Stimulated activated CD8-positive, alpha-beta memory T cell treated with anti-CD3 and anti-CD28 coated beads, Interleukin-12 subunit alpha, Interleukin-12 subunit beta, amount 100 ng/mL, for 1 hour (primary cell): ENCODE measurements around the gene MYO10.
"Not testable (repeated sequence)": the region's sequence is repeated elsewhere in the genome, so short reads cannot be mapped to it uniquely, and the experiment has no call there.

ENCODE experiments used
- DNase-seq: peaks from one replicate; pipeline ENCODE4 v3.0.0-alpha.2; 2020; ENCODE audit warnings: low read depth

MYO10 gene

DNA sequence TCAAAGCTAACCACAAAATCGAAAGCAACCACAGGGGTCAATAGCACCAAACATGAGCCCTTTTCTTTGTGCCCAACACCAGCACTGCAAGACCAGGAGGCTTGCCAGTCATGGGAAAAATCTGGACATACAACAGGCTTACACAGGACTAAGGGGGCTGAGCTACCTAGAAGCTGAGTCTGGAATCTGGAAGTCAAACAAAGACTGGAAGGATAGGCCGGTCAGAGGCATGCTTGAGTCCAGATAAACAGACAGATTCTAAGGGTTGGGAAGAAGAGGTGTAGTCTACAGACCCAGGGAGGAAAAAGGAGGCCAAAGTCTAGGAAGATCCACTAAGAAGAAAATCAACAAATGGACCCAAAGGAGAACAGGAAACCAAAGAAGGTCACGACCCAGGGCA lies 73.3 kb downstream of the MYO10 start:
- DNase-seq = no peak

DNA sequence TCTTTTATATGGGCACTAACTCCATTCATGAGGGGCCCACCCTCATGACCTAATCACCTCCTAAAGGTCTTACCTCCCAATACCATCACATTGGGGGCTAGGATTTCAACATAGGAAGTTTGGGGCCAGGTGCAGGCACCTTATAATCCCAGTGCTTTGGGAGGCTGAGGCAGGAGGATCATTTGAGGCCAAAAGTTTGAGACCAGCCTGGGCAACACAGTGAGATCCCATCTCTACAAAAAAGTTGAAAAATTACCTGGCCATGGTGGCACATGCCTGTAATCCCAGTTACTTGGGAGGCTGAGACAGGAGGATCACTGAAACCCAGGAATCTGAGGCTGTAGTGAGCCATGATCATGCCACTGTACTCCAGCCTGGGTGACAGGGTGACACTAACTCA lies 76.7 kb downstream of the MYO10 start:
- no peak for DNase-seq

DNA sequence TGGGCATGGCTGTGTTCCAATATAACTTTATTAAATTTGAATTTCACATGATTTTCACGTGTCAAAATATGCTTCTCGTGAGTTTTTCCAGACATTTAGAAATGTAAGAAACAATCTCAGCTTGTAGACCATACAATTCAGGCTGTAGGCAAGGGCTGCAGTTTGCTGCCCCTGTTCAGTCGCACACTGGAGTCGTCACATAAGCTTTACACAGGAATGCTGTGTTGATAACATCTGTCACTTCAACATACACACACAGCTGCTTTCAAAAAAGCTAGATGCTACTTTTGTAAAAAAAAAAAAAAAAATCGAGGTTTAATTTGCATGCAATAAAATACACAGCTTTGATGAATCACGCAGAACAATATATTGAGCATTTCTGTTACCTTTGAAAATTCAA lies 77.9 kb downstream of the MYO10 start:
- no peak for DNase-seq

DNA sequence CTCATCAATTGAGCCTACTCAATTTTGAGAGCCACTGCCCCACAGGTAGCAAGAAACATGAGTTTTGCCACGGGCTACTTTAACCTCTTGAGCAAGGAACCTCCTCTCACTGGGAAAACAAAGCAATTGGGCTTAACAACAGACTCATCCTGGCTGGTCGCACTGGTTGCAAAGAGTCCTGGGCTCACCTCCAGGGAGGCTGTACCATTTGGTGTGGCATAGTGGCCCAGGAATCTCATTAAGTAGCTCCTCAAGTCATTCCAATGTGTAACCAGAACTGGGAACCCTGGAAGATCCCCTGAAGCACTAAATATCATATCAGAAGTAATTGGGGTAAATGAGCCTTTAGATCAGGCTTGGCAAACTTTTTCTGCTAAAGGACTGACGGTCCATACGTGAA lies 78.5 kb downstream of the MYO10 start:
- DNase-seq = no peak

DNA sequence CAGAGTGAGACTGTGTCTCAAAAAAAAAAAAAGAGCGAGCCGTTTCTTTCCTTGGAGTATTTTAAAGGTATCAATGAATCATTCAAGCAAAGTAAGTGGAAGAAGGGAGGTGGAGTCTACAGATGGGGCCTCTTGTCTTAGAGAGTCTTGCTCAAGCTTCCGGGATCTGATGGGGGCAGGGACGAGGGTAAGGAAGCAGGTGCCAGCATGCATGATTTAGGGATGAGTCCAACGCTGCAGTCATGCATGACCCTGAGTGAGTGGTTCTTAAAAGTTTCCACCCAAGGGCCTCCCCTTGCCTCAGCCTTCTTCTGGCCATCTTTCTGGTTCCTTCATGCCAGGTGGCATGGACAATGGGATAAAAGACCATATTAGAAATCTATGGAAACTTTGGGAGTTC lies 79.6 kb downstream of the MYO10 start:
- no peak for DNase-seq

DNA sequence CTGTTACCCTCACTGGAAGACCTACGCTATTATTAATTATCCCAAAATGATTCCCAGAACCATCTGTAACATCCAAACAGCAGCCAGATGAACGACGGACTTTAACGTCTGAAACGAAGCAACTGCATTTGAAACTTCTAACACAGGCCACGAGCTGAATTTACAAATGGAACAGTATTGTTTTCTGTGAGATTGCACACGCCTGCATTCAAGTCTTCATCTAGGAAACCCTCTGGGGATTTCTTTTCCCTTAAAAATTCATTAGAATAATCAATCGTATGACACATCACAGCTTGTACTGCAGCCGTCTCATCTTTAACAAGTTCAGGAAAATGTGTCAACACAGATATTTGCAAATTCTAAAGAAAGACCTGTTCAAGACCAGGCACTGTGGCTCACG lies 80.2 kb downstream of the MYO10 start:
- DNase-seq = no peak

DNA sequence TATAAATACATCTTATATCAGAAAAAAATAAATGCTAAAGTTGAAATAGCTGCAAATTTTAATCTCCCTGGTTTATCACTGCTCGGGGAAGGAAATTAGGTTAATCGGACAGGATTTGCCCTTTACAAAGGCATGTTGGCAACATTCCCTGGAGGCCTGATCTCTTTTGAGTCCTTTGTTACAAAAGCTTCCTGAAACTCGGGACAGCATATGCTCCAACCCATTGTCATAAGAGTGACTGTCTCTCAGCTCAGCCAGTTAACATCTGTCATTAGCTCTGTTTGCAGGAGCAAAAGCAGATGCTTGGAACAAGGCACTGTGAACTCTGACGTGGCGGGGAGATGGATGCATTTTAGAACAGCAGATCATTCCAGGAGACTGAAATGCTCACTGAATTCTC lies 80.6 kb downstream of the MYO10 start:
- DNase-seq = no peak

DNA sequence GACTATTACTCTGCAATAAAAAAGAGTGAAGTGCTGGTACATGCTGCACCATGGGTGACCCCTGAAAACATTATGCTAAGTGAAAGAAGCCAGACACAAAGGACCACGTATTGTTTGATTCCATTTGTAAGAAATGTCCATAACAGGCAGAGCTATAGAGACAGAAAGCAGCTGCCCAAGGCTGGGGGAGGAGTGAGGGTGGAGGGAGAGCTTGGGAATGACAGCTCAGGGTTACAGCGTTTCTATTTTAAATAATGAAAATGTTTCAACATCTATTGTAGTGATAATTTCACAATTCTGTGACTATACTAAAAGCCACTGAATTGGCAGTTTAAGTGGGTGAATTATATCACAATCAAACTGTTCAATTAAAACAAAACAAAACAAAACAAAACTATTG lies 81.7 kb downstream of the MYO10 start:
- DNase-seq = no peak

DNA sequence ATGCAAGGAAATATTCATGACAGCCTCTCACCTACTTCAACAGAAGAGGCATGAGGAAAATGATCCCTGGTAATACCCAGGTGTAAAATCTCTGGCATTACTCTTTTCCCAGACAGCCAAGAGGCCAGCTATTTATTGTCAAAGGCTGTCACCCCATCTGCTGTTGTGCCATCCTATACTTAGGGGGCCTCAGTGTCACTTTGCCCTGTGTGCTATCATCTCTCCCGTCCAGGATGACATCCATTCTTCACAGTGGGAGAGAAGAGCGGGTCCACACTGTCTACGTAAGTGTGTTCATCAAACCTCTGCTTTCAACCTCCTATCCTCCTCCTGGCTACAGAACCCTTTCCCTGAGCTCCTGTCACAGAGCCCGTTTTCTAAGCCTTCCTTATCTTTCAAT lies 82.6 kb downstream of the MYO10 start:
- no peak for DNase-seq

DNA sequence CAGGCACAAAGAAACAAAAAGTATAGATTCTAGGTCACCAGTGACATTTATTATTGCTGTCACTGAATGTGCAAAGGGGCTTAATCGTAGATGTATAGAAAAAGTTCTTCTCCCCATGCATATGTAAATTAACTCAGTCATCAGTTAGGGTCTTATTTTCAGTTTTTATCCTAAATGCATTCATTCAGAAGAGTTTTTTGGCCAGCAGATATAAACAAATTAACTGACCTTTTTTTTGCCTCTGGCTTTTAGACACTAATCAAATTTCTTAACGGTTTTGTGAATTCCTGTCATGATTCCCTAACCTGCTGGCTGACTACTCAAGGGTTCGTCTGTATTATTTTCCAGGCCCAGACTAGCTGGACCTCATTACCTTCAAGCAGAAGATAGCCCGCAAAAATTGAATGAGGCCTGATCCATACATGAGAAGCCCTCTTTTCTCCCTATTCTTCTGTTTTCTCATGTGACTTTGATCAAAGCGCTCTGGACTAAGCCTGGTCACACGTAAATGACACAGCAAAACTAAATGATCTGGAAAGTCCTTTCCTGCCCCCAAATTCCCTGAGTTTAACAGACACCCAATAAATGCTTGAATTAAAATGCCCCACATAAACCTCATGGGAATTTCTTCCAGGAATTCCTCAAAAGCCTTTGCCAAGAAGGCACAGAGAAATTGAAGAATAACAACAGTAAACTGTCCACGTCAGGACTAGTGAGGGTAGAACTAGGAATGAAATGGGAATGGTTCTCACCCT lies 83.7 kb downstream of the MYO10 start:
- DNase-seq = no peak

DNA sequence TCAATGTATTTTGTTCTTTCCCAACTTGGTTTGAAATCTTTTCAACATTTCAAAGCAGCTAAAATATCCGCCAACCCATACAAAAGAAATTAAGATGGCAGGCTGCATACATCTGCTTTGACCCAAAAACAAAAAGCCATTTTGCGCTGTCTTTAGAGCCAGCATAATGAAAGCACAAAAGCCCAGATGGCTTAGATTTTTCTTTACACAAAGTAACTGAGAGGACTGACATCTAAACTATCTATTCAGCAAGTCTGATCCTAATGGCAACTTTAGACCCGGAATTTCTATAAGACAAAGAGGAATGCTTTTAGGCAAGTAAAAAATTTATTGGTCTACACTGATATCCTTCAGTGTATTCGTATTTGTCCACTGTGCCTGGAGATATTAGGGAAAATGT lies 86.3 kb downstream of the MYO10 start:
- no peak for DNase-seq

DNA sequence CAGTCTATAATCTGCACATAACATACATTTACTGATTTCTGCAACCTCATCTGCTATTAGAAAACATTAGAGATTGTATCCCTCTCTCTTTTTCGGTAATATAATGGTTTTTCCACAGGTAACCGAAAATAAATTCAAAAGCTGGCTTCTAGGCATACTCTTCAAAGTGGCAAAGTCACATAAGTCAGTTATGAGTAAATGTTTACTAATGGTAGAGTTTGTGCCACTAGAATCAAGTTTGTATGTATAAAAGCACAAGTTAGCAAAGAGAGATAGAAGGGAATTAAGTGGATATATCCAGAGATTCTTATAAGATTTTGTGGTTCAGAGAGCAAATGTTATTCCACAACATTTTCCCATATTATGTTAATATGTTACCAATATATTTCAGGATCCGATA lies 86.9 kb downstream of the MYO10 start:
- DNase-seq = no peak

DNA sequence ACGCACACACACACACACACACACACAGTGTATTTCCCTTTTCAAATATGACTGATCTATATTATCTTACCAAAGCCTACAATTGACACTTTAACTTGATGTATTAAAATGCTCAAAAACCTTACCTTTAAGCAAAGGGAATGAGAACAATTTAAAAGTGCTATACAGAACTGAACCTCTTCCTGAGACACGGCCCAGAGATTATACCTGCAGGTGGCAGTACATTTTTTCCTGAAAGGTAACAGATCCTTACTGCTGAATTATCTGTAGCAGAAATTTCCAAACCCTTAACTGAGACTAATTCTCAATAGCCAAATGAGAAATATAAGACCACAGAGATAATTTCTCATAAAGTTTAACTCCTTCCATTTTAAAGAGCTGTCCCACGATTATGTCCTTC lies 91.1 kb downstream of the MYO10 start:
- no peak for DNase-seq

DNA sequence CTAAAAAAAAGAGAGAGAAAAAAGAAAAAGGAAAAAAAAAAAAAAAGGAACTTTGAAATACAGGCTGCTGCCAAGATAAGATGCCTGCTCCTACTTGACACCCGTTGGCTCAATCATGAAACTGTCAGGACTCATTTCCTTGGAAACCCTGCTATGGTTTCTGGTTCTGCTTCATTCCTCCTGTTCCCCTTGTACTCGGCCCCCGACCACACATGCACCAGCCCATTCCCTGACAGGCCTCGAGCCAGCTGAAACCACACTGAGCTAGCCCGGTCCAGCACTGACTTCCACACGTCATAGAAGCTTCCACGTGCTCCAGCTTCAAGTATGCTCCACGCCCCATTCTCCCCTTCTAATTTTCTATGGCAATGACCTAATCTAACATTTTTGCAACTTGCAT lies 93.2 kb downstream of the MYO10 start:
- no peak for DNase-seq

DNA sequence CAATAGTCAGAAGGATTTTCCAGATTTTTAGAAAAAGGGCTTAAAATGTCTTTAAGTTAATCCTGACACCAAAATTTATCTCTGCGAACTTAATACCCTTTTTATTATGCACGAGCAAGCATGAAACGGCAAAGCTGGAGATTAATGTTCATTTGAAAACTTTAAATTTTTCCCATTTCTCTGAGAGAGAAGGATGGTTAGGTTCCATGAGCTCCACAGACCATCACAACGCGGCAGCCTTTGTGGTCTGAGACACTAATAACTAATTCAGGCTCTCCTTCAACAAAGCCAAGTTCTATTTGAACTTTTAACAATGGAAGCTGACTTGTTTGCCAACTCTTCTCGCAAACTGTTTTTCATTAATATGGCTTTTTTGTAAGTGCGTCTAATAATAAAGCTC lies 94.7 kb downstream of the MYO10 start:
- DNase-seq = no peak

DNA sequence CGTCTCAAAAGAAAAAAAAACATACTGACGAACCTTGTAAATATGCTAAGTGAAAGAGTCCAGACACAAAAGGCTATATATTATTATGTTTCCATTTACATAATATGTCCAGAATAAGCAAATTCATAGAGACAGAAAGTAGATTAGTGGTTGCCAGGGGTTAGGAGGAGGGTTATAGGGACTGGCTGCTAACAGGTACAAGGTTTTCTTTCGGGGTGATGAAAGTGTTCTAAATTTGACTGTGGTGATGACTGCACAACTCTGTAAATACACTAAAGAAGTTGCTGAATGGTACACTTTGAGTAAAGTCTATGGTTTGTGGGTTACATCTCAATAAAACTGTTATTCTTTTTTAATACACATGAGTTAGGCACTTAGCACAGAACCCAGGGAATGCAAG lies 98.8 kb downstream of the MYO10 start:
- DNase-seq = no peak

DNA sequence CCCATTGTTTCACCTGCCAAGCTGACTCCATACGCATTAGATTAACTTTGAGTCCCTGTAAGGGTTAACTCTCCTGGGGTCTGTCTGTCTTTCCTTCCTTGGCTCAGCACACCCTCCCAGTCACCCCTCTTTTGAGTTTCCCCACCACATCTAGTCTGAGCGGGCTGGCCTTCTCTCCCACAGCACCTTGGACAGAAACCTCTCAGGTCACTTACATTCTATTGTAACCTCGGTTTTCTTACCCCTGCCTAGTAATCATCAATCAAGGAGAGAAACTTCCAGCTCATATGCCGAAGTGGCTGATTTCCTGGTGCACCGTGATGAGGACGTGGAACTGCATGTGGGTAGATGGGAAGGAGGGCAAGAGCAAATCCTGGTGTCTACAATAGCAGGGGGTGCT lies 102.1 kb downstream of the MYO10 start:
- DNase-seq = no peak

DNA sequence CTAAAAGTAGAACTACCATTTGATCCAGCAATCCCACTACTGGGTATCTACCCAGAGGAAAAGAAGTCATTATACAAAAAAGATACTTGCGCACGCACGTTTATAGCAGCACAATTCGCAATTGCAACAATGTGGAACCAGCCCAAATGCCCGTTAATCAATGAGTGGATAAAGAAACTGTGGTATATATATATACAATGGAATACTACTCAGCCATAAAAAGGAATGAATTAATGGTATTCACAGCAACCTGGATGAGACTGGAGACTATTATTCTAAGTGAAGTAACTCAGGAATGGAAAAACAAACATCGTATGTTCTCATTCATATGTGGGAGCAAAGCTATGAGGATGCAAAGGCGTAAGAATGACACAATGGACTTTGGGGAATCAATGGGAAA lies 104.8 kb downstream of the MYO10 start:
- DNase-seq = not testable (repeated sequence)

DNA sequence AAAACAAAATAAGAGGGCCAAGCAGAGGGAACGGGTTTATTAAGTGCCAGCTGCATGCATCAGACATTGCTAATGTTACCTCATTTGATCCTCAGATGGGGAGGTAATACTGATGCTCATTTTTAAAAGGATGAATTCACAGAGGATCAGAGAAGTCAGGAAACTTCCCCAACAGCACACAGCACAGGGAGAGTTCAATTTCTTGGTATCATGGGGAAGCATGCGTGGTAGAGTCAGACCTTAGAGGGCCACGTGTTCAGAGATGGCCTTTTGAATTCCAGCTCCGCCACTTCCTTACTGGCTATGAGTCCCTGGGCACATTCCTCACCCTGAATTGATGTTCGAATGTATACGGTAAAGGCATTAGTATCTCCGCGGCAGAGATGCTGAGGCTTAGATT lies 108.3 kb downstream of the MYO10 start:
- DNase-seq = no peak

DNA sequence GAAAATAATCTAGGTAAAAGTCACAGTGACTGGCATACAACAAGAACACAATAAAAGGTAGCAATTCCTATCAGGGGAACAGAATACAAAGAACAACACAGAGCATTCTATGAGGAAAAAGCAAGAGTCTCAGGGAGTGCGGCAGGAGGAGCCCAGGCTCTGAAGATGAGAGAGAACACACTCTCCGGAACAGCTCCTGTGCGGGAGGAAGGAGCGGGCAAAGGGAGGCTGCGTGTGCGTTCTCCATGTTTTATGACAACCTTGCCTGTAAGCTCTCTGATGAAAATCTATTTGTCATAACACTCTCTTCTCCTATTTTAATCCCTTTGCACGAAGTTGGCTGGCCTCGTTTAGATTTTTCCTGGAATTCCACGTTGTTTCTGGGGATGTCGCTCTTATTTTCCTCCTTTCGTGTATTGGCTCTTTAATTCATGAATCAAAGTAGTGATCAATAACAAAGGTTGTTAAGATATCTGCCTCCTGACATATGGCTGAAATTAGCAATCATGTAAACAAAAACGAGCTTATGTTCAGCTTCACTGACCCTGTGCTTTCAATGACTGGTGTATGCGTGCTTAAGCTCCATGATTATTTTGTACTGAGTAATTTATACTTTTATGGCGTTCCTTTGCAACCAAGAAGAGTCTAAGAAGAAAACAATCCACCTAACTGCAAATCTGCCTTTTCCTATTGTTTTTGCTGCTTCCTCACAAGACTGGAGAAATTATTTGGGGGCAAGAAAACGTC lies 109.5 kb downstream of the MYO10 start:
- no peak for DNase-seq

DNA sequence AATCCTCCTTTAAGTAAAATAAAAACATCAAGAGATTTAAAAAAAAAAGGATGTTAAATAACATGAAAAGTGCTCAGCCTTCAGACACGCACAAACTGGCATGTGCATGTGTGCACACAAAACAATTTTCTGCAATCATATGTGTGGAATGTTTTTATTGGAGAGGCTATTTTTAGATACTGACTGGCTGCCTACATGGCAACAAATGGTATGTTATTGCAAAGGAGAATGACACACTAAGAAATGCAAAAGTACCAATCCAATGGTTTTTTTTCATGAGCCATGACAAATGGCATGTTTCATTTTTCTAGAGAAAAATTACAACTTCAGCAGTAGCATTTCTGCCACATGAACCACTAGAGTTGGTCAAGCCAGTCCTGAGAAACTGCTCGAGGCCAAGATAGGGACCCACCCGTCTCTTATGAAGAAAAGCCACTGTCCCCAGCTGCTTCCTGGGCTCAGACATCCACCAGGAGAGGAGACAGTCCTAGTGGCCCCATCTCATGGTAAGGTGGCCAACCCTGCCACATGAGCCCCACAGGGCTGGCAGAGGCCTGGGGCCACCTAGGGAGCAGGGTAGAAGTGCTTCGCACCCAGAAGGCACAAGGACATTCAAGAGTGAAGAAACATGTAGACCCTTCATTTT lies 116.4 kb downstream of the MYO10 start:
- no peak for DNase-seq

DNA sequence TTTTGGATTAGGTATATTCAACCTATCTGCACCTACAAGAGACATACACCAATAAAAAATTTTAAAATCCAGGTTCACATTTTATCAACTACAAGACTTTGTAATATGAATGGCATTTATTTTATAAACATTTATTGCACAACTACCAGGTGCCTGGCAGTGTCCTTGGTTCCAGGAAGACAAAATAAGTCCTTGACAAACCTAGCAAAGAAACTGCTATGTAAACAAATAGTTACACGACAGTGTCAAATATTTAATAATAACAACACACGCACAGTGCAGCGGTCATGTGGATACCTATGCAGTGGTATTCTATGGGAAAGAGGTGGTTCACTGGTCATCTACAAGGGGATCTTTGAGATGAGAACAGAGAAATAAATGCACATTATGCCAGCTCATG lies 120.7 kb downstream of the MYO10 start:
- no peak for DNase-seq

DNA sequence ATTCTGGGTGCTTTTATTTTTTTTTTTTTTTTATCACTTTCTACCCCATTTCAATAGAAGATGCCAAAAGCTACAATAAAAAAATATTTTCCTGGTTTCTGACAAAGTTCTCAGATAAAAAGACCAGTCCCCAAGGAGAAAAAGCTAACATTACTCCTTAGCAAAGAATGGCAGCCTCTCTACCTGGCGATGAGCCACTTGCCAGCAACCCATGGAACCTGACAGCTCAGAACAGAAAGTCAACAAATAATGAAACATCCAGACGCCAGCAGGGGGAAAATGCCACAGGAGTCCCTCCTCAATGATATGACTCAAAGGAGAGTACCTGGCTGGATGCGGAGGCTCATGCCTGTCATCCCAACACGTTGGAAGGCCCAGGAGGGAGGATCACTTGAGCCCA lies 123.2 kb downstream of the MYO10 start:
- no peak for DNase-seq
